CD4-positive, alpha-beta T cell (primary cell): Measurements from ENCODE around the gene BATF. TPM values are rescaled to one million over a fixed set of nuclear protein-coding genes. Genes with fewer than 3 reads are reported as not detected.
A peak's percentile ranks its signal among the peaks of the same experiment; 100 is the strongest.

Source experiments
- ATAC-seq: fragments of 200-7000 bp; cut with Tn5 transposase; one replicate; pipeline ENCODE4 v1.10.0; 2022; ENCODE audit warnings: mild to moderate bottlenecking; ENCODE audit not compliant: poor library complexity
- CTCF ChIA-PET: fragments of 350-600 bp; sonication (Branson Sonifier 250); formaldehyde crosslinking; loops from one replicate; lab custom pipeline; 2021; ENCODE audit warnings: antibody characterized with exemption, inconsistent platforms; lab: Charles Lee
- POLR2A ChIA-PET: fragments of 350-600 bp; sonication (Branson Sonifier 250); formaldehyde crosslinking; loops from one replicate; lab custom pipeline; 2021; ENCODE audit warnings: antibody characterized with exemption, inconsistent platforms; lab: Charles Lee
- DNase-seq, 14 experiments: peaks; one replicate each; pipeline ENCODE4 v3.0.0-alpha.2; 2013 to 2020; ENCODE audit warnings: mixed read lengths in 2 of 14
- H3K27ac ChIP-seq, 2 donors: one replicate each; pipeline versions ENCODE4 v1.5.1 to v1.7.0; 2013; ENCODE audit warnings: low read length in 2 of 2, low read depth in 1 of 2, mild to moderate bottlenecking in 1 of 2
- H3K27me3 ChIP-seq, 2 experiments: 1 replicate in 1 of 2; 2 replicates in 1 of 2; pipeline versions ENCODE4 v1.6.1 to v1.7.0; 2013; ENCODE audit warnings: low read length in 2 of 2, control low read depth in 1 of 2, mild to moderate bottlenecking in 1 of 2, moderate library complexity in 1 of 2; ENCODE audit not compliant: insufficient read depth in 2 of 2, control insufficient read depth in 1 of 2
- H3K36me3 ChIP-seq: one replicate; pipeline ENCODE4 v1.6.1; 2013; ENCODE audit warnings: low read length, control low read depth; ENCODE audit not compliant: insufficient read depth
- H3K4me1 ChIP-seq: one replicate; pipeline ENCODE4 v1.6.1; 2013; ENCODE audit warnings: low read length, control low read depth; ENCODE audit not compliant: insufficient read depth
- H3K4me3 ChIP-seq: one replicate; pipeline ENCODE4 v1.5.1; 2013; ENCODE audit warnings: mild to moderate bottlenecking, low read length, moderate library complexity
- H3K9me3 ChIP-seq, 2 experiments: 1 replicate in 1 of 2; 2 replicates in 1 of 2; pipeline versions ENCODE4 v1.6.1 to v1.7.0; 2013; ENCODE audit warnings: low read length in 2 of 2, mild to moderate bottlenecking in 2 of 2, control low read depth in 1 of 2, moderate library complexity in 1 of 2; ENCODE audit not compliant: control insufficient read depth in 1 of 2, insufficient read depth in 1 of 2
- H3K27ac Mint-ChIP-seq: one replicate; pipeline ENCODE4 v1.8.0; 2020; ENCODE audit warnings: mixed read lengths
- H3K27me3 Mint-ChIP-seq: one replicate; pipeline ENCODE4 v1.8.0; 2021; ENCODE audit warnings: mixed read lengths
- H3K36me3 Mint-ChIP-seq: one replicate; pipeline ENCODE4 v1.8.0; 2021; ENCODE audit warnings: low read depth, mixed read lengths
- H3K4me1 Mint-ChIP-seq: one replicate; pipeline ENCODE4 v1.8.0; 2021; ENCODE audit warnings: low read depth, mixed read lengths
- H3K4me3 Mint-ChIP-seq: one replicate; pipeline ENCODE4 v1.8.0; 2020; ENCODE audit warnings: mild to moderate bottlenecking, mixed read lengths
- H3K9me3 Mint-ChIP-seq: one replicate; pipeline ENCODE4 v1.8.0; 2020; ENCODE audit warnings: mixed read lengths
- intact Hi-C, 2 experiments: fragments of 100-400 bp; cut with DNase I in 1 of 2; cut with micrococcal nuclease in 1 of 2; formaldehyde crosslinking; loops; one replicate each; pipeline versions ENCODE4 v1.15.1 to v1.9.0; 2023 to 2025; cut with DNase I, micrococcal nuclease
- total RNA-seq, 174 experiments: library from RNA in 2 of 174; stranded (reverse) in 2 of 174; gene quantifications; one replicate each; pipeline ENCODE4 v1.2.3 and lab custom pipeline; 2021 to 2026
- TF ChIP-seq, protein P1 (sequence below): fragments of 200-600 bp; IDR thresholded peaks from one replicate; pipeline ENCODE4 v1.8.0; 2022; ENCODE audit warnings: antibody characterized with exemption, mild to moderate bottlenecking

Gene BATF
- total RNA-seq, 2 experiments from 2014 or later, result 6.7 to 7.8 TPM

DNA sequence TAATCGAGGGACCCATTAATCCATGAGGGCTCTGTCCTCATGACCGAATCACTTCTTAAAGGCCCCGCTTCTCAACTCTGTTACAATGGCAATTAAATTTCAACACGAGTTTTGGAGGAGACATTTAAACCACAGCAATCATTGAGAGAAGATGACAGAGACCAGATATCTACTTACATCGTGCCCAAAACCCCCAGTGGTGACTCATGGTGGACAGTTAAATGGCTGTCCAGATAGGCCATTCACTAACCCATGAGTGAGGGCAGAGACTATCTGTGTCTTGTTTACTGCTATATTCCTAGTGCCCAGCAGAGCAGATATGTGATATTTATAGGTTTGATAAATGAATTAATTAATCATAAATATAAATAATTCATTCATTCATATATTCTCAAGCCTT lies 36.2 kb downstream of the BATF start:
- Histone ChIP-seq H3K4me1 (peaks cover 13% of the 10 kb centered on the region), H3K9me3 (peaks cover 0 to 3% of the 10 kb centered on the region in 2 experiments), H3K36me3 (no peaks in the 10 kb centered on the region), H3K4me3 (no peak overlapping the region), H3K27ac (no peak overlapping the region), H3K27me3 (no peaks in the 10 kb centered on the region)
- no peaks in the 10 kb centered on the region for H3K36me3 Mint-ChIP-seq
- ATAC-seq (no peak), DNase-seq (peak in 1 of 14 experiments; percentile 17)
- intact Hi-C loops, result no loop called here
- ChIA-PET POLR2A (no interaction called here), CTCF (no interaction called here)
- H3K4me3 Mint-ChIP-seq, result no peak overlapping the region
- peaks cover 26% of the 10 kb centered on the region for H3K4me1 Mint-ChIP-seq
- no peaks in the 10 kb centered on the region for H3K27me3 Mint-ChIP-seq
- TF ChIP-seq, protein P1, sequence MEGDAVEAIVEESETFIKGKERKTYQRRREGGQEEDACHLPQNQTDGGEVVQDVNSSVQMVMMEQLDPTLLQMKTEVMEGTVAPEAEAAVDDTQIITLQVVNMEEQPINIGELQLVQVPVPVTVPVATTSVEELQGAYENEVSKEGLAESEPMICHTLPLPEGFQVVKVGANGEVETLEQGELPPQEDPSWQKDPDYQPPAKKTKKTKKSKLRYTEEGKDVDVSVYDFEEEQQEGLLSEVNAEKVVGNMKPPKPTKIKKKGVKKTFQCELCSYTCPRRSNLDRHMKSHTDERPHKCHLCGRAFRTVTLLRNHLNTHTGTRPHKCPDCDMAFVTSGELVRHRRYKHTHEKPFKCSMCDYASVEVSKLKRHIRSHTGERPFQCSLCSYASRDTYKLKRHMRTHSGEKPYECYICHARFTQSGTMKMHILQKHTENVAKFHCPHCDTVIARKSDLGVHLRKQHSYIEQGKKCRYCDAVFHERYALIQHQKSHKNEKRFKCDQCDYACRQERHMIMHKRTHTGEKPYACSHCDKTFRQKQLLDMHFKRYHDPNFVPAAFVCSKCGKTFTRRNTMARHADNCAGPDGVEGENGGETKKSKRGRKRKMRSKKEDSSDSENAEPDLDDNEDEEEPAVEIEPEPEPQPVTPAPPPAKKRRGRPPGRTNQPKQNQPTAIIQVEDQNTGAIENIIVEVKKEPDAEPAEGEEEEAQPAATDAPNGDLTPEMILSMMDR, result no peak
- no peaks in the 10 kb centered on the region for H3K9me3 Mint-ChIP-seq
- H3K27ac Mint-ChIP-seq, result no peak overlapping the region

DNA sequence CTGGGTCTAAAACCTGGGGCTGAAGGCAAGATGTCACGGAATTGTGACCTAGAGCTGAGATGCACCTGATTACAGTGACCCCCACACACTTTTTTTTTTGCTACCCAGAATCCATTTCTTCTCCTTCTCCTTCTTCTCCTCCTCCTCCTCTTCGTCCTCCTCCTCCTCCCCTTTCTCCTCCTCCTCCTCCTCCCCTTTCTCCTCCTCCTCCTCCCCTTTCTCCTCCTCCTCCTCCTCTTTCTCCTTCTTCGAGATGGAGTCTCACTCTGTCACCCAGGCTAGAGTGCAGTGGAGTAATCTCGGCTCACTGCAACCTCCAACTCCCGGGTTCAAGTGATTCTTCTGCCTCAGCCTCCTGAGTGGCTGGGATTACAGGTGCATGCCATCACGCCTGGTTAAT lies 36.8 kb downstream of the BATF start:
- POLR2A ChIA-PET, result interaction anchor here (1.1 kb wide), 1 partner anchor 44 kb away, joined by 3 read pairs; no protein-coding TSS in a partner anchor
- TF ChIP-seq, protein P1, result no peak
- no peaks in the 10 kb centered on the region for H3K27me3 Mint-ChIP-seq
- H3K4me3 ChIP-seq, result no peak overlapping the region
- no peaks in the 10 kb centered on the region for H3K36me3 ChIP-seq
- H3K4me3 Mint-ChIP-seq, result no peak overlapping the region
- CTCF ChIA-PET, result no interaction called here
- intact Hi-C loops, result no loop called here
- no peaks in the 10 kb centered on the region for H3K36me3 Mint-ChIP-seq
- H3K9me3 Mint-ChIP-seq, result no peaks in the 10 kb centered on the region
- ATAC-seq (no peak), DNase-seq (no peak)
- peaks cover 26% of the 10 kb centered on the region for H3K4me1 Mint-ChIP-seq
- no peak overlapping the region for H3K27ac Mint-ChIP-seq
- H3K27ac ChIP-seq, result no peak overlapping the region
- H3K4me1 ChIP-seq, result peaks cover 13% of the 10 kb centered on the region
- H3K9me3 ChIP-seq, result peaks cover 0 to 3% of the 10 kb centered on the region in 2 experiments
- no peaks in the 10 kb centered on the region for H3K27me3 ChIP-seq

DNA sequence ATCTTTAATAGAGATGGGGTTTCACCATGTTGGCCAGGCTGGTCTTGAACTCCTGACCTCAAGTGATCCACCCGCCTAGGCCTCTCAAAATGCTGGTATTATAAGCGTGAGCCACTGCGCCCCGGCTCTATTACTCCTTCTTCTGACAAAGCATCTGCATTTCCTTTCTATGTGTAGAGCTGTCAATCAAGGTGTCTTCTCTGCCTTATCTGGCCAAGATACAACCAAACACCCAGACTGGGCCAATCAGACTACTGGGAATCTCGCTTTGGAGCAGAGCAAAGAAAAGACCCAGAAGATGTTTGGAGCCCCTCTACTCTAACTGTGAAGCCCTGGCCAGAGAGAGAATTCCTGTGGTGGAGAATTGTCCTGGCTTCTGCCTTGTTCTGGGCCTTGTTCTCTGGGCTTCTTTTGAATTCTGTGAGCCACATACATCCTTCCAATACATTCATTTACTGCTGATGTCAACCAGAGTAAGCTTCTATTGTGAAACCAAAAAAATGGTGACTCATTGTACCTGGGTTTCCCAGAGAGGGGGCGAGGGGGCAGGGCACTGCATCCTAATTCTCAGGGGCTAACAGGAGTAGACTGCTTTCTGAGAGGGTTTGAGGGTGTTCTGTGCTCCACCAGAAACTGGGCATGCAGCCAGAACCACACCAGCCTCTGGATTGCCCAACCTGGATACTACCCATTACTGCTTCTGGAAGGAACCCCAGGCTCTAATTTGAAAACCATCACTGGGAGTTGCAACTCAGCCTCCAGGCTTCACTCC lies 37.4 kb downstream of the BATF start:
- no peaks in the 10 kb centered on the region for H3K9me3 Mint-ChIP-seq
- Histone ChIP-seq H3K27ac (no peak overlapping the region), H3K36me3 (no peaks in the 10 kb centered on the region), H3K4me1 (peaks cover 14% of the 10 kb centered on the region), H3K27me3 (no peaks in the 10 kb centered on the region), H3K9me3 (peaks cover 0 to 3% of the 10 kb centered on the region in 2 experiments), H3K4me3 (no peak overlapping the region)
- H3K36me3 Mint-ChIP-seq, result no peaks in the 10 kb centered on the region
- TF ChIP-seq, protein P1, result no peak
- peak in 2 of 14 experiments; percentile 30 to 37 for DNase-seq
- no peak overlapping the region for H3K27ac Mint-ChIP-seq
- intact Hi-C loops, result loop anchor here (2.0 to 5.0 kb wide), 2 partner anchors 41 to 427 kb away; no protein-coding TSS in a partner anchor
- H3K4me1 Mint-ChIP-seq, result peaks cover 27% of the 10 kb centered on the region
- H3K27me3 Mint-ChIP-seq, result no peaks in the 10 kb centered on the region
- ChIA-PET CTCF (interaction anchor here (2.0 kb wide), 1 partner anchor 45 kb away, joined by 13 read pairs; no protein-coding TSS in a partner anchor), POLR2A (interaction anchor here (1.1 kb wide), 1 partner anchor 45 kb away, joined by 3 read pairs; no protein-coding TSS in a partner anchor)
- no peak for ATAC-seq
- no peak overlapping the region for H3K4me3 Mint-ChIP-seq
